Measurements from ENCODE around the gene ISYNA1.

- TF ChIP-seq BCL3 (IDR thresholded peaks at IDR 0.05) = no peak
- no peak for TF ChIP-seq CTCF (IDR thresholded peaks at IDR 0.05)
- no peak for TF ChIP-seq POLR2A (IDR thresholded peaks at IDR 0.05; ENCODE audit: low read length)
- TF ChIP-seq MAZ (IDR thresholded peaks at IDR 0.05; ENCODE audit: borderline replicate concordance, low read depth, low read length) = no peak
- no peak for TF ChIP-seq EP300 (IDR thresholded peaks at IDR 0.05)
- no peak for TF ChIP-seq EHMT2 (IDR thresholded peaks at IDR 0.05; ENCODE audit: low read depth)
- no peak for TF ChIP-seq JUN (IDR thresholded peaks at IDR 0.05)
- TF ChIP-seq CHD2 (IDR thresholded peaks at IDR 0.05; ENCODE audit: low read length, partially characterized antibody) = no peak
- TF ChIP-seq MAX (IDR thresholded peaks at IDR 0.05) = no peak
- TF ChIP-seq REST (IDR thresholded peaks at IDR 0.05) = no peak
- no peak for TF ChIP-seq NFE2L2 (conservative IDR thresholded peaks at IDR 0.05; ENCODE audit: low read length)
- TF ChIP-seq CEBPB (IDR thresholded peaks at IDR 0.05) = no peak
Observed at GRCh38 chr19:18467978-18468377, 30.0 kb upstream of the ISYNA1 start.
